GM19468 (cell line): ENCODE data around the gene CILP2.

Experiments
- ATAC-seq: cut with Tn5 transposase; IDR thresholded peaks from one replicate; pipeline ENCODE4 v1.9.1; 2021; ENCODE audit warnings: mild to moderate bottlenecking, moderate library complexity, moderate number of reproducible peaks; ENCODE audit not compliant: unreplicated experiment; ENCODE audit errors: extremely low read depth

Gene CILP2

GRCh38 chr19:19591133-19591825, 53.2 kb downstream of the CILP2 start:
- ATAC-seq, result no peak

DNA sequence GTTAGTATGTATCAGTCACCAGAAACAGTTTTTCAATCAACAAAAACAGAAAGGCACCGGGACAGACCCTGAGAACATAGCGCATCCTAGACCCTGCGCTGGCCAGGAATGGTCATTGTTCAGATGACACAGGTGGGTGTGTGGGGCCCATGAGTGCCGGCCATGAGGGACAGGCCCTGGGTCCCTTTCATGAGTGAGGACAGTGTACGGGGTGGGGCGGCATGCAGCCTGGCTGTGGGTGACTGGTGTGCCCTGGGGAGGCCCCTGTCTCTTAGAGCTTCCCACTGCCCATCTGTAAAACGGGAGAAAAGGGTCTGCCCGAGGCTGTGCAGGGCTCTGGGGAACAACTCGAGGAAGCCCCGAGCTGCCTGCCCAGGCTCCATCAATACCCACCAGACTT, 54.6 kb downstream of the CILP2 start:
- no peak for ATAC-seq

DNA sequence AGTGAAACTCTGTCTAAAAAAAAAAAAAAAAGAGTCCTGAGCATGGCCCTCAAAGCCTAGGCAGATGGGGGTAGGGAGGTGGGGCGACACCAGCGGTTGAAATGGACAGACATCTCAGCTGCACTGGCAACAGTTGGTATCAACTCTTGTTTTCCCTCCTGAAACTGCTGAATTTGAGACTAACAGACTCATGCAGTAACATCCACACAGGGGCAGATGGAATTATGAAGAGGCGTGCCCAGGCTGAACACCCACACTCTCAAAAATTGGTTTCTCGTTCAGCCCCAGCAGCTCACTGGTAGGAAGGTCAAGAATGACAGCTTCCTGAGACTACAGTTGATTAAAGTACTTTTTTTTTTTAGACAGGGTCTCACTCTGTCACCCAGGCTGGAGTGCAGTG, 56.3 kb downstream of the CILP2 start:
- no peak for ATAC-seq

DNA sequence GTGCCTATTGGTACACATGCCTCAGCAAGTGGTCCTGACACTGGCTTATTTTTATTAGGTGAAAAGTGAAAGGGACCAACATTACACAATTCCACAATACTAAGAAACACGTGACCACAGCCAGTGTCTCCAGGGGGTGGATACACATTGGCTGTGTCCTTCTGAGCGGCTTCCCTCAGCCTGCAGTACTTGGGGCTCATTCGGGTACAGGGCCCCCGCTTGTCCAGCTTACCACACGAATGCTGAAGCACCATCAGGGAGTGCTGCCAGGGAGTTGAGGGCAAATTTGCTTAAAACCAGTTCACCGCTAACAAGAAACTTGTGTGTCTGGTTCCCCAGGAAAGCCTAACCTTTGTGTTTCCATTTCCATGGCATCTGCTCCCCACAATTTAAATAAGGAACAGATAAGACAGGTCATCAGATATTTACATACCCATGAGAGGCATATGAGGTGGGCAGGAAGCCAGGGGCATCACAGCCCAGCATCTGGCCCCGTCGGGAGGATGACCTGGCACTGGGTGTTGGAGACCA, 57.2 kb downstream of the CILP2 start:
- ATAC-seq, result no peak
